Esophagus squamous epithelium (tissue), 5 donors: ENCODE data around the gene NCAPH2. TPM values are rescaled to one million over a fixed set of nuclear protein-coding genes. Genes with fewer than 3 reads are reported as not detected.

ENCODE experiments used
- DNase-seq: peaks from one replicate; lab custom pipeline; 2025; lab: John Stamatoyannopoulos, UW
- H3K27ac ChIP-seq, 4 donors: fragments of 200-600 bp; sonication (generic); one replicate each; pipeline ENCODE4 v1.5.1; 2016 to 2019; ENCODE audit warnings: mild to moderate bottlenecking in 1 of 4
- H3K27me3 ChIP-seq, 4 donors: fragments of 200-600 bp; sonication (generic); 1 replicate in 3 of 4; 2 replicates in 1 of 4; pipeline versions ENCODE4 v1.5.1 to v1.6.0; 2017 to 2021; ENCODE audit warnings: antibody characterized with exemption in 1 of 4
- H3K36me3 ChIP-seq, 3 donors: fragments of 200-600 bp; sonication (generic); one replicate each; pipeline ENCODE4 v1.5.1; 2016 to 2019
- H3K4me1 ChIP-seq, 3 donors: fragments of 200-600 bp; sonication (generic); one replicate each; pipeline ENCODE4 v1.5.1; 2017 to 2019
- H3K4me3 ChIP-seq, 4 donors: fragments of 200-600 bp; sonication (generic); 1 replicate in 3 of 4; 2 replicates in 1 of 4; pipeline ENCODE4 v1.5.1; 2016 to 2019; ENCODE audit warnings: mild to moderate bottlenecking in 2 of 4, moderate library complexity in 1 of 4
- H3K9me3 ChIP-seq, 3 donors: fragments of 200-600 bp; sonication (generic); one replicate each; pipeline ENCODE4 v1.5.1; 2016 to 2019
- POLR2A ChIP-seq, 4 donors: fragments of 450-650 bp; IDR thresholded peaks; one replicate each; pipeline ENCODE4 v1.6.1; 2017; ENCODE audit warnings: antibody characterized with exemption in 4 of 4, mild to moderate bottlenecking in 4 of 4, moderate library complexity in 3 of 4
- WGBS, 2 donors: methylation state at CpG; one replicate each; pipeline ENCODE4 v1.1.5; 2018; 5-methylcytosine and 5-hydroxymethylcytosine counted together
- intact Hi-C: fragments of 100-400 bp; cut with DNase I; formaldehyde crosslinking; loops from one replicate; pipeline ENCODE4 v1.15.0; 2022
- total RNA-seq, 4 donors: library from RNA; depleted of rRNA; stranded (reverse); fragments of >200 nt; gene quantifications; one replicate each; pipeline ENCODE4 v1.1.0, GENCODE V29; 2016
- TF ChIP-seq, protein P1 (sequence below), 6 experiments: fragments of 450-650 bp in 4 of 6; fragments of 200-600 bp in 2 of 6; sonication (generic) in 2 of 6; IDR thresholded peaks; one replicate each; pipeline ENCODE4 v1.5.1; 2016 to 2019; ENCODE audit warnings: antibody characterized with exemption in 6 of 6, mild to moderate bottlenecking in 4 of 6, moderate library complexity in 4 of 6
- donor health status: DM: yes; HTN: yes; CAD: no.

Gene NCAPH2
- total RNA-seq, 4 donors from 2014 or later = 30.2 to 42.6 (median 38.5) TPM

DNA sequence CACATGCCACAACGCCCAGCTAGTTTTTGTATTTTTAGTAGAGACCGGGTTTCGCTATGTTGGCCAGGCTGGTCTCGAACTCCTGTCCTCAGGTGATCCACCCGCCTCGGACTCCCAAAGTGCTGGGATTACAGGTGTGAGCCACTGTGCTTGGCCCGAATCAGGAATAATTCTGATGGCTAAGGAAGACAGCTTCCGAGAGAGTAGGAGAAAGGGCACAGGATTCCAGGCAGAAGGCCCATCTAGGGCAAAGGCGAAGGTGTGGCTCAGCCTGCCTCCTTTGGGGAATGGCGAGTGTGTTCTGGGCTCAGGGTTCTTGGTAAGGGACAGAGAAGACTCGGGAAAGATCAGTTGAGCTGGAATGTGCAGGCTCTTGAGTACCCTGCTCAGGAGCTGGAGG, 56.3 kb downstream of the NCAPH2 start:
- Histone ChIP-seq H3K9me3 (no peaks in the 10 kb centered on the region), H3K4me3 (no peak overlapping the region), H3K4me1 (peaks cover 0 to 38% (median 17%) of the 10 kb centered on the region in 3 donors), H3K36me3 (peaks cover 0 to 20% (median 0%) of the 10 kb centered on the region in 3 donors), H3K27ac (no peak overlapping the region), H3K27me3 (no peaks in the 10 kb centered on the region)
- TF ChIP-seq, protein P1, sequence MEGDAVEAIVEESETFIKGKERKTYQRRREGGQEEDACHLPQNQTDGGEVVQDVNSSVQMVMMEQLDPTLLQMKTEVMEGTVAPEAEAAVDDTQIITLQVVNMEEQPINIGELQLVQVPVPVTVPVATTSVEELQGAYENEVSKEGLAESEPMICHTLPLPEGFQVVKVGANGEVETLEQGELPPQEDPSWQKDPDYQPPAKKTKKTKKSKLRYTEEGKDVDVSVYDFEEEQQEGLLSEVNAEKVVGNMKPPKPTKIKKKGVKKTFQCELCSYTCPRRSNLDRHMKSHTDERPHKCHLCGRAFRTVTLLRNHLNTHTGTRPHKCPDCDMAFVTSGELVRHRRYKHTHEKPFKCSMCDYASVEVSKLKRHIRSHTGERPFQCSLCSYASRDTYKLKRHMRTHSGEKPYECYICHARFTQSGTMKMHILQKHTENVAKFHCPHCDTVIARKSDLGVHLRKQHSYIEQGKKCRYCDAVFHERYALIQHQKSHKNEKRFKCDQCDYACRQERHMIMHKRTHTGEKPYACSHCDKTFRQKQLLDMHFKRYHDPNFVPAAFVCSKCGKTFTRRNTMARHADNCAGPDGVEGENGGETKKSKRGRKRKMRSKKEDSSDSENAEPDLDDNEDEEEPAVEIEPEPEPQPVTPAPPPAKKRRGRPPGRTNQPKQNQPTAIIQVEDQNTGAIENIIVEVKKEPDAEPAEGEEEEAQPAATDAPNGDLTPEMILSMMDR (IDR thresholded peaks at IDR 0.05) = no peak
- no peak for TF ChIP-seq POLR2A (IDR thresholded peaks at IDR 0.05)
- intact Hi-C loops = no loop called here
- DNase-seq = no peak
- WGBS, 2 donors = 64 to 91% methylated on average over 4 to 8 of the region's 11 CpGs

DNA sequence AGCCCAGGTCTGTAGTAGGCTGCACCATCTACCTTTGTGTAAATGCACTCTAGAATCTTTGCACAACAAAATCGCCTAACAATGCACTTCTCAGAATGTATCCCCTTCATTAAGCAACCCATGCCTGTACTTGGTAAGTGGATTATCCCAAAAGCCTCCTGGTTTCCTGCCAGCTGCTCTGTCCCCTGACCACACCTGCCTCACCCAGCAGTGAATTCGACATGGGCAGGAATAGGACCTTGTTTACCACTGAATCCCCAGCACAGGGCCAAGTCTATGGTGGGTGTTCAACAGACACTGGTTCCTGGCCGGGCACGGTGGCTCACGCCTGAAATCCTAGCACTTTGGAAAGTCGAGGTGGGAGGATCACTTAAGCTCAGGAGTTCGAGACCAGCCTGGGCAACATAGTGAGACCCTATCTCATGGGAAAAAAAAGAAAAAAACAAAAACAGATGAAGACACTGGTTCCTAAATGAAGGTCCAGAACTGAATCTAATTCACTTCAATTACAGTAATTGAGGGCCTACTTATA, 59.8 kb downstream of the NCAPH2 start:
- no peak for DNase-seq
- Histone ChIP-seq H3K27me3 (no peaks in the 10 kb centered on the region), H3K4me3 (no peak overlapping the region), H3K36me3 (peaks cover 6 to 55% (median 6%) of the 10 kb centered on the region in 3 donors), H3K4me1 (peaks cover 0 to 26% (median 11%) of the 10 kb centered on the region in 3 donors), H3K27ac (peak overlapping the region in 1 of 4 donors; percentile 21), H3K9me3 (no peaks in the 10 kb centered on the region)
- TF ChIP-seq, protein P1 (IDR thresholded peaks at IDR 0.05) = no peak
- no peak for TF ChIP-seq POLR2A (IDR thresholded peaks at IDR 0.05)
- WGBS, 2 donors = 76 to 89% methylated on average over 4 to 7 of the region's 7 CpGs
- intact Hi-C loops = no loop called here

DNA sequence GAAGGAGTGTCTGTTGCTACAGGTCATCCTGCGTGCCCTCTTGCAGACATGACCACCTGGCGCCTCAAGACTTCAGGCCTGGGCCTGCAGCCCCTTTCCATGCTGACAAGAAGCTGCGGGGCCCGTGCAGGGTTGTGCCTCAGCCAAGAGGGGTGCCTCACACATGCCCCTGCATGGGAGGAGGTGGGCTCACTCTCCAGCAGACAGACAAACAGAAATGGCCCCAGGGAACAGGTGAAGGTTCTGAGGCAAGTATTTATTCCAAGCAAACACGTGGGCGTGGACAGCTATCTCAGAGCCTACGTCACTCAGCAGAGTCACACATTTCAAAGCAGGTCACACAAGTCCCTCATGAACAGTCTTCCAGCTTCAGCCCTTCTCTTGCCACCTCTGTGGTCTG, 60.6 kb downstream of the NCAPH2 start:
- intact Hi-C loops = no loop called here
- no peak for DNase-seq
- 93% methylated on average over 2 of the region's 7 CpGs; no CpG with 5 or more reads in 1 of the 2 donors for WGBS, 2 donors

DNA sequence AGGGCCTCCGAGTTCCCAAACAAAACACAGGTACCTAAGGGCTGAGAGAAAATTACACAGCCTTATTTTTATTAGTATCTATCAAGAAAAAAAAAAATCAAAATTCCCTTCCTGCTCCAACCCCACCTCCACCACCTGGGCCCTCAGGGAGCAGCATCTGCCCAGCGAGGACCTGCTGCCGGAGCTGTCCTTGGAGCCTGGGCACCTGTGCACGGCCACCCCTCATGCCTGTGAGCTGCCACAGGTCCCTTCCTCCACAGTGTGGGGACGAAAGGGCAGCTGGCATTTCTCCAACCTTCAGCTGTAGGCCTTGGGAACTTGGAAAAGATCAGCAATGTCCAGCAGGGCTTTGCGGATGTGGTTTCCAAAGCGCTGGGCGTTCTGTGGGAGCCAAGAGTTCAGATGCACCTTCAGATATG, 61.0 kb downstream of the NCAPH2 start:
- DNase-seq = no peak
- no peaks in the 10 kb centered on the region for H3K9me3 ChIP-seq
- H3K27ac ChIP-seq = no peak overlapping the region
- peaks cover 0 to 14% (median 3%) of the 10 kb centered on the region in 3 donors for H3K4me1 ChIP-seq
- H3K27me3 ChIP-seq = no peaks in the 10 kb centered on the region
- peaks cover 6 to 68% (median 6%) of the 10 kb centered on the region in 3 donors for H3K36me3 ChIP-seq
- 78 to 95% methylated on average over 3 of the region's 8 CpGs for WGBS, 2 donors
- TF ChIP-seq POLR2A (IDR thresholded peaks at IDR 0.05) = no peak
- TF ChIP-seq, protein P1 (IDR thresholded peaks at IDR 0.05) = no peak
- intact Hi-C loops = no loop called here
- H3K4me3 ChIP-seq = no peak overlapping the region

More for the DNA sequence above, 60.6 kb downstream of the NCAPH2 start:
- no peaks in the 10 kb centered on the region for H3K9me3 ChIP-seq
- H3K4me1 ChIP-seq = peaks cover 0 to 19% (median 6%) of the 10 kb centered on the region in 3 donors
- no peak for TF ChIP-seq POLR2A (IDR thresholded peaks at IDR 0.05)
- TF ChIP-seq, protein P1 (IDR thresholded peaks at IDR 0.05) = no peak
- H3K27ac ChIP-seq = no peak overlapping the region
- no peak overlapping the region for H3K4me3 ChIP-seq
- H3K27me3 ChIP-seq = no peaks in the 10 kb centered on the region
- H3K36me3 ChIP-seq = peaks cover 6 to 64% (median 6%) of the 10 kb centered on the region in 3 donors

DNA sequence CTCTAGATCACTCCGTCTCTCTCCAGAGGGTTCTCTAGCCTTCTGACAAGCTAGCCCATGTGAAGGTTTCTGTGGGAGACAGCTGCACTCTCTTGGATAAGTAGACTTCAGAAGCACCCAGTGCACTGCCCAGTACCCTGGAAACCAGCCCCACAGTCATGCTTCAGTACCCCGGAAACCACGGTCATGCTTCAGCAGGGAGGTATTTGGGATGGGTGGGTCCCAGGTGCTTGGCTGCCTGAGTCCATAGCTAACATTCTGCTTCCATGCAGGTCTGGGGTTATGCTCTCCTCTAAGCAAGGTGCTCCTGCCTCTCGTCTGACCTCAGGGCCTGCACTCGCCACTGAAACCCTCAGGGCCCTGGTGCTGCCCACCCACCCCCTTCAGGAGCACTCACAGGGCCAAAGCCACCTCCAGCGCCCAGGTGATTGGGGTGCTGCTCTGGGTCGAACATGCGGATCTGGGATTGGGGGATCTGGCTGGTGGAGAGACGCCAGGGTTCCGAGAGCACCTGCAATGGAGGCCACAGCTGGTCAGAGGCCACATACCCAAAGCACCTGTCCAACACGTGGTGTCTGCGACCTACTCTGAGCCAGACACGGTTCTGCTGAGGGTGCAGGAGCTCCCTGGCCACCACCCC, 62.0 kb downstream of the NCAPH2 start:
- Histone ChIP-seq H3K27me3 (no peaks in the 10 kb centered on the region), H3K4me3 (no peak overlapping the region), H3K9me3 (no peaks in the 10 kb centered on the region), H3K36me3 (peaks cover 6 to 78% (median 6%) of the 10 kb centered on the region in 3 donors), H3K4me1 (peaks cover 0 to 8% (median 3%) of the 10 kb centered on the region in 3 donors), H3K27ac (no peak overlapping the region)
- DNase-seq = no peak
- TF ChIP-seq, protein P1 (IDR thresholded peaks at IDR 0.05) = no peak
- TF ChIP-seq POLR2A (IDR thresholded peaks at IDR 0.05) = no peak
- 70 to 89% methylated on average over 2 to 4 of the region's 13 CpGs for WGBS, 2 donors
- intact Hi-C loops = no loop called here
